ENCODE data around the gene SNX30.

DNA sequence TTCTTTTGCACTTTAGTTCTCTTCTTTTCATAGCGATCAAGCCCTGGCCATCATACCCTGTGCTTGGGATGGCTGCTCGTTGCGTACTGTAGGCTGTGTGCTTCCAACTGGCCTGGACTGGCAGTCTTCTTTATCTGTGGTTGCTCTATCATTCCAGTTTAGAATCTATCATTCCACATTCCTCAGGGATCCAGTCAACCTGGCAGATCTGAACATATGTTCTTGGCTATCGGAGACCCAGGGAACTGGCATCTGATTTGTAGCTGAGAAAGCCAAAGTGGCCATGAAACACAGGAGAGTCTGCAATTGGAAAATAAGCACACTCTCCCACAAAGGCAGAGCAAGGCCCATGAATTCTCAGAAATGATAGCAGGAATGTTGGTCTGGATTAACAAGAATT, 162.8 kb downstream of the SNX30 start:
- TF ChIP-seq, protein P1, sequence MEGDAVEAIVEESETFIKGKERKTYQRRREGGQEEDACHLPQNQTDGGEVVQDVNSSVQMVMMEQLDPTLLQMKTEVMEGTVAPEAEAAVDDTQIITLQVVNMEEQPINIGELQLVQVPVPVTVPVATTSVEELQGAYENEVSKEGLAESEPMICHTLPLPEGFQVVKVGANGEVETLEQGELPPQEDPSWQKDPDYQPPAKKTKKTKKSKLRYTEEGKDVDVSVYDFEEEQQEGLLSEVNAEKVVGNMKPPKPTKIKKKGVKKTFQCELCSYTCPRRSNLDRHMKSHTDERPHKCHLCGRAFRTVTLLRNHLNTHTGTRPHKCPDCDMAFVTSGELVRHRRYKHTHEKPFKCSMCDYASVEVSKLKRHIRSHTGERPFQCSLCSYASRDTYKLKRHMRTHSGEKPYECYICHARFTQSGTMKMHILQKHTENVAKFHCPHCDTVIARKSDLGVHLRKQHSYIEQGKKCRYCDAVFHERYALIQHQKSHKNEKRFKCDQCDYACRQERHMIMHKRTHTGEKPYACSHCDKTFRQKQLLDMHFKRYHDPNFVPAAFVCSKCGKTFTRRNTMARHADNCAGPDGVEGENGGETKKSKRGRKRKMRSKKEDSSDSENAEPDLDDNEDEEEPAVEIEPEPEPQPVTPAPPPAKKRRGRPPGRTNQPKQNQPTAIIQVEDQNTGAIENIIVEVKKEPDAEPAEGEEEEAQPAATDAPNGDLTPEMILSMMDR (IDR thresholded peaks at IDR 0.05; ENCODE audit: borderline replicate concordance, extremely low read depth, low read length, poor library complexity, severe bottlenecking), result no peak
- TF ChIP-seq EZH2 (IDR thresholded peaks at IDR 0.05; ENCODE audit: borderline replicate concordance, low read depth, low read length, severe bottlenecking), result no peak
